ENCODE results near the gene FMNL2. TPM values are rescaled to one million over a fixed set of nuclear protein-coding genes. Genes with fewer than 3 reads are reported as not detected.

The FMNL2 gene
- total and polyA plus RNA-seq, 11 donors: 4.7 to 19.4 (median 5.5) TPM

GRCh38 chr2:152623076-152623740 lies 288.2 kb downstream of the FMNL2 start:
- DNase-seq (no peak), ATAC-seq (no peak)
- Histone ChIP-seq H3K36me3 (peaks cover 0 to 42% (median 29%) of the 10 kb centered on the region in 9 donors), H3K27ac (no peak overlapping the region), H3K4me1 (peaks cover 0 to 4% (median 0%) of the 10 kb centered on the region in 12 donors), H3K9me3 (no peaks in the 10 kb centered on the region), H3K4me3 (no peak overlapping the region), H3K27me3 (no peaks in the 10 kb centered on the region)
- TF ChIP-seq CTCF (IDR thresholded peaks at IDR 0.05): no peak
- TF ChIP-seq POLR2A (IDR thresholded peaks at IDR 0.05): no peak
- intact Hi-C loops (cut with DNase I): loop anchor here in 2 of 10 donors (5.0 to 10.0 kb wide), 2 partner anchors 288 to 431 kb away; partner anchors contain the start of gene FMNL2 (in 1 of the 2)
- WGBS, 4 donors: 77 to 85% (median 81%) methylated on average over 13 of the region's 13 CpGs

- TF ChIP-seq CTCF (IDR thresholded peaks at IDR 0.05) (no peak), POLR2A (IDR thresholded peaks at IDR 0.05) (no peak)
- Histone ChIP-seq H3K4me1 (peaks cover 0 to 4% (median 0%) of the 10 kb centered on the region in 12 donors), H3K27me3 (no peaks in the 10 kb centered on the region), H3K36me3 (peaks cover 0 to 42% (median 29%) of the 10 kb centered on the region in 9 donors), H3K4me3 (no peak overlapping the region), H3K9me3 (no peaks in the 10 kb centered on the region), H3K27ac (no peak overlapping the region)
- ATAC-seq (no peak), DNase-seq (no peak)
- WGBS, 4 donors: 89 to 100% (median 98%) methylated on average over 1 of the region's 2 CpGs
- intact Hi-C loops (cut with DNase I): loop anchor here in 2 of 10 donors (5.0 to 10.0 kb wide), 2 partner anchors 289 to 431 kb away; partner anchors contain the start of gene FMNL2 (in 1 of the 2)
These were observed 288.8 kb downstream of the FMNL2 start for GRCh38 chr2:152623775-152624174.

- Histone ChIP-seq H3K9me3 (no peaks in the 10 kb centered on the region), H3K4me1 (peaks cover 0 to 4% (median 0%) of the 10 kb centered on the region in 12 donors), H3K4me3 (no peak overlapping the region), H3K36me3 (peaks cover 0 to 44% (median 33%) of the 10 kb centered on the region in 9 donors), H3K27ac (no peak overlapping the region), H3K27me3 (no peaks in the 10 kb centered on the region)
- TF ChIP-seq CTCF (IDR thresholded peaks at IDR 0.05) (no peak), POLR2A (IDR thresholded peaks at IDR 0.05) (no peak)
- intact Hi-C loops (cut with DNase I): loop anchor here in 6 of 10 donors (5.0 to 10.0 kb wide), 4 partner anchors 288 to 588 kb away; partner anchors contain the start of gene FMNL2 (in 2 of the 6)
- WGBS, 4 donors: 72 to 78% (median 75%) methylated on average over 3 of the region's 3 CpGs
- DNase-seq: no peak
- ATAC-seq: no peak
These were observed 289.8 kb downstream of the FMNL2 start for GRCh38 chr2:152624805-152625204.

GRCh38 chr2:152626911-152627339 lies 292.0 kb downstream of the FMNL2 start:
- no peak for TF ChIP-seq CTCF (IDR thresholded peaks at IDR 0.05)
- TF ChIP-seq POLR2A (IDR thresholded peaks at IDR 0.05): no peak
- Histone ChIP-seq H3K9me3 (no peaks in the 10 kb centered on the region), H3K36me3 (peaks cover 0 to 42% (median 20%) of the 10 kb centered on the region in 9 donors), H3K27me3 (no peaks in the 10 kb centered on the region), H3K27ac (no peak overlapping the region), H3K4me3 (no peak overlapping the region), H3K4me1 (peaks cover 0 to 4% (median 0%) of the 10 kb centered on the region in 12 donors)
- intact Hi-C loops (cut with DNase I): loop anchor here in 7 of 10 donors (2.0 to 10.0 kb wide), 5 partner anchors 290 to 590 kb away; partner anchors contain the start of gene FMNL2 (in 2 of the 7)
- ATAC-seq: no peak
- DNase-seq: no peak
- WGBS, 4 donors: 62 to 68% (median 65%) methylated on average over 4 of the region's 4 CpGs

Data from heart left ventricle (tissue), 16 donors.